COLO668 (cell line): Measurements from ENCODE around the gene XRN2.
"Not testable (repeated sequence)": the region's sequence is repeated elsewhere in the genome, so short reads cannot be mapped to it uniquely, and the experiment has no call there.

Experiments used
- DNase-seq: peaks from one replicate; lab custom pipeline; 2025; ENCODE audit not compliant: unreplicated experiment; lab: John Stamatoyannopoulos, UW

The XRN2 gene

GRCh38 chr20:21413996-21414395 is 110.9 kb downstream of the XRN2 start:
- not testable (repeated sequence) for DNase-seq

GRCh38 chr20:21419147-21419546 is 116.0 kb downstream of the XRN2 start:
- not testable (repeated sequence) for DNase-seq

GRCh38 chr20:21421601-21422236 is 118.6 kb downstream of the XRN2 start:
- no peak for DNase-seq

GRCh38 chr20:21423712-21424111 is 120.6 kb downstream of the XRN2 start:
- DNase-seq, result not testable (repeated sequence)

GRCh38 chr20:21424846-21425245 is 121.7 kb downstream of the XRN2 start:
- no peak for DNase-seq

GRCh38 chr20:21430020-21430419 is 126.9 kb downstream of the XRN2 start:
- DNase-seq, result no peak

GRCh38 chr20:21432911-21433310 is 129.8 kb downstream of the XRN2 start:
- no peak for DNase-seq

GRCh38 chr20:21433329-21433890 is 130.3 kb downstream of the XRN2 start:
- DNase-seq, result no peak

- no peak for DNase-seq
Observed at GRCh38 chr20:21435576-21435975, 132.4 kb downstream of the XRN2 start.

GRCh38 chr20:21436205-21436604 is 133.1 kb downstream of the XRN2 start:
- no peak for DNase-seq

- DNase-seq, result no peak
Observed at GRCh38 chr20:21437248-21437647, 134.1 kb downstream of the XRN2 start.

GRCh38 chr20:21437816-21438215 is 134.7 kb downstream of the XRN2 start:
- no peak for DNase-seq
